ENCODE measurements around the gene SMYD3.

DNA sequence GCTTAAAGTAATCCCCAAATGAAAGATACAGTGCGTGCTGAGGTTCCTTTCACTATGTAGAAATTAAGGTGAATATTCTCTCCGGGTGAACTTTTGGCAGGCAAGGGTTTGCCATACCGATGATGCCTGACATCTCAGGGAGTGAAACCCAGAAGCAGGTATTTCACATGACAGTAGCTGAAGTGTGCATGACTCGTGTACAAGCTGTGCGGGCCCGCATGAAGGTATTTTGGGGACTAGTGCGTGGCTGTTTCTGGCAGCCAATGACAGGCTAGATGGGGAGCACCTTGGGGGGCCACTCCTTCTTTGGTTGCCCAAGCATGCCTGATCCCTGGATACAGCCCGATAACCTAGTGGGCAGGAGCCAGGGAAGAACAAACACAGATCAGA, 569.0 kb downstream of the SMYD3 start:
- TF ChIP-seq CTCF (IDR thresholded peaks at IDR 0.05) (no peak), POLR2A (IDR thresholded peaks at IDR 0.05) (no peak)
